GM12891 (cell line): Measurements from ENCODE around the gene CCDC188.

Experiments
- DNase-seq: peaks from one replicate; pipeline ENCODE4 v3.0.0; 2011; ENCODE audit warnings: low spot score; ENCODE audit not compliant: insufficient read length
- FAIRE-seq: peaks from 2 replicates; lab custom pipeline; 2011; peaks lifted over from hg19 to GRCh38; lab: Jason Lieb, UNC
- PAX5 ChIP-seq: IDR thresholded peaks from 2 replicates; pipeline ENCODE4 v1.6.1; 2011; ENCODE audit warnings: low read length, moderate library complexity, mild to moderate bottlenecking; ENCODE audit not compliant: insufficient read depth, severe bottlenecking
- POLR2A ChIP-seq: IDR thresholded peaks from 2 replicates; pipeline ENCODE4 v1.6.1; 2011; ENCODE audit warnings: low read depth, low read length, control low read depth
- POLR2AphosphoS5 ChIP-seq: IDR thresholded peaks from 2 replicates; pipeline ENCODE4 v1.6.1; 2011; ENCODE audit warnings: low read depth, low read length, control low read depth
- POU2F2 ChIP-seq: IDR thresholded peaks from 2 replicates; pipeline ENCODE4 v1.6.1; 2011; ENCODE audit warnings: low read depth, mild to moderate bottlenecking, control low read depth, low read length, moderate library complexity
- SPI1 ChIP-seq: IDR thresholded peaks from 2 replicates; pipeline ENCODE4 v1.6.1; 2011; ENCODE audit warnings: low read depth, low read length, control low read depth
- TAF1 ChIP-seq: IDR thresholded peaks from 2 replicates; pipeline ENCODE4 v1.6.1; 2011; ENCODE audit warnings: low read depth, low read length, control low read depth

Gene CCDC188

DNA sequence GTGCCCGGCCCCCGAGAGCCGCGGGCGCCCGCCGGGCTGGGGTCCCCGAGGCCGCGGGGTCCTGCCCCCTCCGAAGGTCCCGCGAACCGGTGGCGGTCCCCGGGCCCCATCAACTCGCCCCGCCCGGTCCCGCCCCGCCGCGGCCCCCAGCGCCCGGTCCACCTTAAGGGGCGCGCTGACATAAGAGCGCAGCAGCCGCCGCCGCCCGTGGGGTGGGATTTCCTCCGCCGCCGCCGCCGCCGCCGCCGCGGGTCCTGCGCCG, 19.3 kb downstream of the CCDC188 start, which contains the start of gene ZDHHC8:
TSS of gene ZDHHC8 (plus strand) at position 208 of the 262 bp plus-strand sequence. CDS start 144 bp downstream, outside the sequence.
- no peak for FAIRE-seq
- DNase-seq: peak; percentile 66
- TF ChIP-seq PAX5: no peak
- TF ChIP-seq POLR2A: no peak
- no peak for TF ChIP-seq TAF1
- no peak for TF ChIP-seq POU2F2
- no peak for TF ChIP-seq SPI1
- no peak for TF ChIP-seq POLR2AphosphoS5

GRCh38 chr22:20130731-20131596, 19.9 kb downstream of the CCDC188 start:
- DNase-seq (peak; percentile 86), FAIRE-seq (no peak)
- no peak for TF ChIP-seq POU2F2
- no peak for TF ChIP-seq POLR2AphosphoS5
- TF ChIP-seq POLR2A: no peak
- no peak for TF ChIP-seq SPI1
- no peak for TF ChIP-seq PAX5
- TF ChIP-seq TAF1: no peak

GRCh38 chr22:20130319-20130718, 20.5 kb downstream of the CCDC188 start:
- DNase-seq: no peak
- no peak for FAIRE-seq
- TF ChIP-seq SPI1 (no peak), POLR2AphosphoS5 (no peak), POU2F2 (no peak), PAX5 (no peak), POLR2A (no peak), TAF1 (no peak)

- FAIRE-seq (no peak), DNase-seq (no peak)
- no peak for TF ChIP-seq POU2F2
- no peak for TF ChIP-seq PAX5
- TF ChIP-seq SPI1: no peak
- no peak for TF ChIP-seq POLR2AphosphoS5
- no peak for TF ChIP-seq TAF1
- TF ChIP-seq POLR2A: no peak
Measured at GRCh38 chr22:20129747-20130014, 21.2 kb downstream of the CCDC188 start.

- DNase-seq: no peak
- FAIRE-seq: peak; percentile 38
- TF ChIP-seq POLR2AphosphoS5 (0 out of 2 replicates have a peak, but pooled peaks have one; percentile 6), TAF1 (no peak)
Measured at GRCh38 chr22:20128902-20129746, 21.7 kb downstream of the CCDC188 start.

- TF ChIP-seq PAX5 (no peak), POLR2AphosphoS5 (no peak), TAF1 (no peak), POLR2A (no peak), SPI1 (no peak), POU2F2 (no peak)
- DNase-seq (no peak), FAIRE-seq (no peak)
Measured at GRCh38 chr22:20128619-20128901, 22.3 kb downstream of the CCDC188 start.

GRCh38 chr22:20127869-20128618, 22.8 kb downstream of the CCDC188 start:
- no peak for DNase-seq
- peak; percentile 54 for TF ChIP-seq POLR2A
- TF ChIP-seq TAF1: no peak
- TF ChIP-seq SPI1: no peak
- TF ChIP-seq PAX5: no peak
- peak; percentile 78 for TF ChIP-seq POLR2AphosphoS5
- peak; percentile 53; the same call in 1 of the 2 replicates for TF ChIP-seq POU2F2
- peak; percentile 66 for FAIRE-seq

DNA sequence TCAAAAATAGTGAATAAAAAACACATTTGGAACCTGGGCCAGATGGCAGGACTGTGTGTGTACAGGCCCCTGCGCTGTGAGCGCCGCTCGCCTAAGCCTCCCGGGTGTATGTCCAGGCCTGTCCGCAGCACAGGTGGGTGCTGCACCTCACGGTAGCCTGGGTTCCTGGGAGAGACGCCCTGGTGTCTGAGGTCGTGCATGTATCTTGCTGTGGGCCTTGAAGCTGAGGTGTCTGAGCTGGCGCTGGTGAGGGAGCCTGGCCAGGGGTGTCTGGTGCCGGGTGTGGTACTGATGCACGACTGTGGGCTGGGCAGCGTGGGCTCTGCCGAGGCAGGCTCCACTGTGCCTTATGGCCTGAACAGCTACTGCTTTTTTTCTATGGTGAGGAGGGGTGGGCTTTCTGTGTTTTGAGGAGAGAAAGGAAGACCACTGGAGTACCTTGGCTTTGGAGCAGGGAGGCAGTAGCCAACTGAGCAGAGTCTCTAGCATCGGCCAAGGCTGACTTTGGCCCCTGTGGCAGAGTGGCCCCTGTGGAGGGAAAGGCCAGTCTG, 23.5 kb downstream of the CCDC188 start:
- DNase-seq (no peak), FAIRE-seq (no peak)
- peak; percentile 56; the same call in 1 of the 2 replicates for TF ChIP-seq POLR2A
- no peak for TF ChIP-seq PAX5
- no peak for TF ChIP-seq TAF1
- peak; percentile 48 for TF ChIP-seq POU2F2
